Keratinocyte (primary cell): ENCODE results near the gene PCDH15. TPM values are rescaled to one million over a fixed set of nuclear protein-coding genes. Genes with fewer than 3 reads are reported as not detected.

ENCODE experiments used
- DNase-seq: peaks from one replicate; pipeline ENCODE4 v3.0.0-alpha.2; 2011; ENCODE audit warnings: low read depth, missing footprints, low spot score
- FAIRE-seq: peaks from 2 replicates; lab custom pipeline; 2011; peaks lifted over from hg19 to GRCh38; lab: Jason Lieb, UNC
- H2AFZ ChIP-seq: 2 replicates; pipeline ENCODE4 v1.6.0; 2012; ENCODE audit warnings: low read length, control low read depth, inconsistent platforms; ENCODE audit not compliant: control insufficient read depth
- H3K27ac ChIP-seq: 2 replicates; pipeline ENCODE4 v1.5.1; 2011; ENCODE audit warnings: low read length; ENCODE audit not compliant: control insufficient read depth, insufficient read depth
- H3K27me3 ChIP-seq: 3 replicates; pipeline ENCODE4 v1.6.0; 2011; ENCODE audit warnings: low read length; ENCODE audit not compliant: control insufficient read depth, insufficient read depth; ENCODE audit errors: extremely low read depth
- H3K36me3 ChIP-seq, 2 experiments: 2 replicates in 1 of 2; 3 replicates in 1 of 2; pipeline ENCODE4 v1.5.1; 2011; ENCODE audit warnings: low read length in 2 of 2, mild to moderate bottlenecking in 1 of 2; ENCODE audit not compliant: control insufficient read depth in 2 of 2, insufficient read depth in 2 of 2; ENCODE audit errors: extremely low read depth in 1 of 2
- H3K4me1 ChIP-seq: 3 replicates; pipeline ENCODE4 v1.5.1; 2011; ENCODE audit warnings: low read length; ENCODE audit not compliant: control insufficient read depth, insufficient read depth; ENCODE audit errors: extremely low read depth
- H3K4me2 ChIP-seq: 3 replicates; pipeline ENCODE4 v1.6.0; 2011; ENCODE audit warnings: low read depth, low read length; ENCODE audit not compliant: control insufficient read depth, insufficient read depth; ENCODE audit errors: extremely low read depth
- H3K4me3 ChIP-seq, 3 experiments: fragments of 200-600 bp in 1 of 3; sonication (generic) in 1 of 3; 2 replicates in 2 of 3; 3 replicates in 1 of 3; pipeline ENCODE4 v1.5.1; 2011 to 2016; ENCODE audit warnings: low read length in 3 of 3, mild to moderate bottlenecking in 3 of 3, control low read depth in 2 of 3, inconsistent platforms in 1 of 3, low read depth in 1 of 3, mixed read lengths in 1 of 3, mixed run types in 1 of 3, moderate library complexity in 1 of 3; ENCODE audit not compliant: control insufficient read depth in 2 of 3, insufficient read depth in 2 of 3; ENCODE audit errors: extremely low read depth in 1 of 3
- H3K79me2 ChIP-seq: 2 replicates; pipeline ENCODE4 v1.6.0; 2012; ENCODE audit warnings: low read length; ENCODE audit not compliant: control insufficient read depth, insufficient read depth
- H3K9ac ChIP-seq: 3 replicates; pipeline ENCODE4 v1.6.0; 2011; ENCODE audit warnings: low read length; ENCODE audit not compliant: control insufficient read depth, insufficient read depth; ENCODE audit errors: extremely low read depth
- H3K9me1 ChIP-seq: 3 replicates; pipeline ENCODE4 v1.6.0; 2011; ENCODE audit warnings: low read length; ENCODE audit not compliant: control insufficient read depth, insufficient read depth; ENCODE audit errors: extremely low read depth
- H3K9me3 ChIP-seq: 2 replicates; pipeline ENCODE4 v1.5.1; 2012; ENCODE audit warnings: low read depth, low read length; ENCODE audit not compliant: control insufficient read depth
- H4K20me1 ChIP-seq: 3 replicates; pipeline ENCODE4 v1.6.0; 2011; ENCODE audit warnings: low read length; ENCODE audit not compliant: control insufficient read depth, insufficient read depth; ENCODE audit errors: extremely low read depth
- CTCF ChIP-seq, 3 experiments: IDR thresholded peaks in 1 of 3; conservative IDR thresholded peaks in 1 of 3; optimal IDR thresholded peaks in 1 of 3; 2 replicates in 2 of 3; 3 replicates in 1 of 3; pipeline versions ENCODE3 to v1.5.1; 2011; ENCODE audit warnings: low read length in 3 of 3, mild to moderate bottlenecking in 3 of 3, moderate library complexity in 2 of 3, control low read depth in 1 of 3, inconsistent platforms in 1 of 3; ENCODE audit not compliant: insufficient read depth in 2 of 3; ENCODE audit errors: extremely low read depth in 1 of 3
- EZH2 ChIP-seq: IDR thresholded peaks from one replicate; pipeline ENCODE4 v1.6.1; 2012; ENCODE audit warnings: inconsistent platforms, mild to moderate bottlenecking, low read length, moderate library complexity
- dilution Hi-C: fragments of 300-500 bp; cut with MboI; formaldehyde crosslinking; loops from one replicate; pipeline ENCODE4 v1.7.0; 2020; ENCODE audit warnings: low sequenced_read_pairs; ENCODE audit not compliant: extremely low pct_ligation_motif_present
- polyA plus RNA-seq, 5 experiments: library from polyadenylated mRNA; depleted of rRNA in 3 of 5; stranded (reverse) in 3 of 5; stranded (forward) in 1 of 5; unstranded in 1 of 5; fragments of >200 nt; gene quantifications; 1 replicate in 1 of 5; 2 replicates in 3 of 5; 3 replicates in 1 of 5; pipeline versions ENCODE4 v1.2.1 to v1.2.3, GENCODE V29; 2011 to 2012; ENCODE audit warnings: missing spikeins in 2 of 5, low read depth in 1 of 5, low replicate concordance in 1 of 5

The PCDH15 gene
- polyA plus RNA-seq, 1 donor (not counting 4 experiments of a cell fraction or from before 2014, with no cell fraction given): not detected

GRCh38 chr10:54622017-54622416 lies 179.0 kb downstream of the PCDH15 start:
- H3K4me2 ChIP-seq: no peak overlapping the region
- DNase-seq (no peak), FAIRE-seq (no peak)
- H3K36me3 ChIP-seq: no peaks in the 10 kb centered on the region
- no peak overlapping the region for H3K4me3 ChIP-seq
- TF ChIP-seq CTCF (optimal IDR thresholded peaks at IDR 0.05 in 1 of 3, IDR thresholded peaks at IDR 0.05 in 1 of 3, conservative IDR thresholded peaks at IDR 0.05 in 1 of 3; ENCODE audit: extremely low read depth in 1 of 3, insufficient read depth in 2 of 3, low read length in 3 of 3) (no peak), EZH2 (no peak)
- no peak overlapping the region for H3K9ac ChIP-seq
- dilution Hi-C loops: no loop called here
- H4K20me1 ChIP-seq: no peaks in the 10 kb centered on the region
- no peak overlapping the region for H3K27ac ChIP-seq
- no peaks in the 10 kb centered on the region for H3K4me1 ChIP-seq
- H3K79me2 ChIP-seq: no peaks in the 10 kb centered on the region
- H3K9me3 ChIP-seq: no peaks in the 10 kb centered on the region
- H3K9me1 ChIP-seq: no peaks in the 10 kb centered on the region
- H2AFZ ChIP-seq: no peak overlapping the region
- no peaks in the 10 kb centered on the region for H3K27me3 ChIP-seq

- Histone ChIP-seq H3K79me2 (no peaks in the 10 kb centered on the region), H3K9me1 (no peaks in the 10 kb centered on the region), H3K4me1 (no peaks in the 10 kb centered on the region), H3K27ac (no peak overlapping the region), H3K9ac (no peak overlapping the region), H3K27me3 (no peaks in the 10 kb centered on the region), H3K9me3 (no peaks in the 10 kb centered on the region), H3K4me2 (no peak overlapping the region), H4K20me1 (no peaks in the 10 kb centered on the region), H3K36me3 (no peaks in the 10 kb centered on the region), H3K4me3 (no peak overlapping the region), H2AFZ (no peak overlapping the region)
- FAIRE-seq (no peak), DNase-seq (no peak)
- dilution Hi-C loops: no loop called here
- TF ChIP-seq CTCF (optimal IDR thresholded peaks at IDR 0.05 in 1 of 3, IDR thresholded peaks at IDR 0.05 in 1 of 3, conservative IDR thresholded peaks at IDR 0.05 in 1 of 3; ENCODE audit: extremely low read depth in 1 of 3, insufficient read depth in 2 of 3, low read length in 3 of 3): no peak
- TF ChIP-seq EZH2: no peak
These were observed 180.7 kb downstream of the PCDH15 start for GRCh38 chr10:54620352-54620751.
